CD4-positive, alpha-beta T cell (primary cell): Measurements from ENCODE around the gene HSPB1. TPM values are rescaled to one million over a fixed set of nuclear protein-coding genes. Genes with fewer than 3 reads are reported as not detected.
"Not testable (repeated sequence)": the region's sequence is repeated elsewhere in the genome, so short reads cannot be mapped to it uniquely, and the experiment has no call there.

Source experiments
- ATAC-seq: fragments of 200-7000 bp; cut with Tn5 transposase; one replicate; pipeline ENCODE4 v1.10.0; 2022; ENCODE audit warnings: mild to moderate bottlenecking; ENCODE audit not compliant: poor library complexity
- CTCF ChIA-PET: fragments of 350-600 bp; sonication (Branson Sonifier 250); formaldehyde crosslinking; loops from one replicate; lab custom pipeline; 2021; ENCODE audit warnings: antibody characterized with exemption, inconsistent platforms; lab: Charles Lee
- POLR2A ChIA-PET: fragments of 350-600 bp; sonication (Branson Sonifier 250); formaldehyde crosslinking; loops from one replicate; lab custom pipeline; 2021; ENCODE audit warnings: antibody characterized with exemption, inconsistent platforms; lab: Charles Lee
- DNase-seq, 14 experiments: peaks; one replicate each; pipeline ENCODE4 v3.0.0-alpha.2; 2013 to 2020; ENCODE audit warnings: mixed read lengths in 2 of 14
- H3K27ac ChIP-seq, 2 donors: one replicate each; pipeline versions ENCODE4 v1.5.1 to v1.7.0; 2013; ENCODE audit warnings: low read length in 2 of 2, low read depth in 1 of 2, mild to moderate bottlenecking in 1 of 2
- H3K27me3 ChIP-seq, 2 experiments: 1 replicate in 1 of 2; 2 replicates in 1 of 2; pipeline versions ENCODE4 v1.6.1 to v1.7.0; 2013; ENCODE audit warnings: low read length in 2 of 2, control low read depth in 1 of 2, mild to moderate bottlenecking in 1 of 2, moderate library complexity in 1 of 2; ENCODE audit not compliant: insufficient read depth in 2 of 2, control insufficient read depth in 1 of 2
- H3K36me3 ChIP-seq: one replicate; pipeline ENCODE4 v1.6.1; 2013; ENCODE audit warnings: low read length, control low read depth; ENCODE audit not compliant: insufficient read depth
- H3K4me1 ChIP-seq: one replicate; pipeline ENCODE4 v1.6.1; 2013; ENCODE audit warnings: low read length, control low read depth; ENCODE audit not compliant: insufficient read depth
- H3K4me3 ChIP-seq: one replicate; pipeline ENCODE4 v1.5.1; 2013; ENCODE audit warnings: mild to moderate bottlenecking, low read length, moderate library complexity
- H3K9me3 ChIP-seq, 2 experiments: 1 replicate in 1 of 2; 2 replicates in 1 of 2; pipeline versions ENCODE4 v1.6.1 to v1.7.0; 2013; ENCODE audit warnings: low read length in 2 of 2, mild to moderate bottlenecking in 2 of 2, control low read depth in 1 of 2, moderate library complexity in 1 of 2; ENCODE audit not compliant: control insufficient read depth in 1 of 2, insufficient read depth in 1 of 2
- H3K27ac Mint-ChIP-seq: one replicate; pipeline ENCODE4 v1.8.0; 2020; ENCODE audit warnings: mixed read lengths
- H3K27me3 Mint-ChIP-seq: one replicate; pipeline ENCODE4 v1.8.0; 2021; ENCODE audit warnings: mixed read lengths
- H3K36me3 Mint-ChIP-seq: one replicate; pipeline ENCODE4 v1.8.0; 2021; ENCODE audit warnings: low read depth, mixed read lengths
- H3K4me1 Mint-ChIP-seq: one replicate; pipeline ENCODE4 v1.8.0; 2021; ENCODE audit warnings: low read depth, mixed read lengths
- H3K4me3 Mint-ChIP-seq: one replicate; pipeline ENCODE4 v1.8.0; 2020; ENCODE audit warnings: mild to moderate bottlenecking, mixed read lengths
- H3K9me3 Mint-ChIP-seq: one replicate; pipeline ENCODE4 v1.8.0; 2020; ENCODE audit warnings: mixed read lengths
- CTCF ChIP-seq: fragments of 200-600 bp; IDR thresholded peaks from one replicate; pipeline ENCODE4 v1.8.0; 2022; ENCODE audit warnings: antibody characterized with exemption, mild to moderate bottlenecking
- intact Hi-C, 2 experiments: fragments of 100-400 bp; cut with DNase I in 1 of 2; cut with micrococcal nuclease in 1 of 2; formaldehyde crosslinking; loops; one replicate each; pipeline versions ENCODE4 v1.15.1 to v1.9.0; 2023 to 2025; cut with DNase I, micrococcal nuclease
- total RNA-seq, 174 experiments: library from RNA in 2 of 174; stranded (reverse) in 2 of 174; gene quantifications; one replicate each; pipeline ENCODE4 v1.2.3 and lab custom pipeline; 2021 to 2026

The HSPB1 gene
- total RNA-seq, 2 experiments from 2014 or later, result 38.0 to 38.6 TPM

- Histone ChIP-seq H3K27me3 (no peaks in the 10 kb centered on the region), H3K27ac (no peak overlapping the region), H3K4me3 (no peak overlapping the region), H3K4me1 (peaks cover 24% of the 10 kb centered on the region), H3K36me3 (no peaks in the 10 kb centered on the region), H3K9me3 (no peaks in the 10 kb centered on the region)
- ChIA-PET CTCF (interaction anchor here (2.0 kb wide), 1 partner anchor 9 kb away, joined by 17 read pairs; no protein-coding TSS in a partner anchor), POLR2A (interaction anchor here (0.6 to 3.4 kb wide), 2 partner anchors 9 to 13 kb away, joined by 4 to 27 read pairs; no protein-coding TSS in a partner anchor)
- H3K36me3 Mint-ChIP-seq, result no peaks in the 10 kb centered on the region
- ATAC-seq (no peak), DNase-seq (no peak)
- H3K4me1 Mint-ChIP-seq, result peaks cover 21% of the 10 kb centered on the region
- peak overlapping the region; percentile 96 for H3K4me3 Mint-ChIP-seq
- H3K9me3 Mint-ChIP-seq, result no peaks in the 10 kb centered on the region
- no peak overlapping the region for H3K27ac Mint-ChIP-seq
- H3K27me3 Mint-ChIP-seq, result no peaks in the 10 kb centered on the region
- intact Hi-C loops, result no loop called here
- TF ChIP-seq CTCF, result no peak
These were observed 2.5 kb downstream of the HSPB1 start for GRCh38 chr7:76304888-76305375.

- H3K4me1 ChIP-seq, ATAC-seq, intact Hi-C loops, H3K9me3 ChIP-seq, H3K36me3 ChIP-seq, DNase-seq, H3K4me3 Mint-ChIP-seq, H3K4me3 ChIP-seq, H3K27me3 ChIP-seq, H3K27ac Mint-ChIP-seq, H3K27ac ChIP-seq, H3K9me3 Mint-ChIP-seq, H3K36me3 Mint-ChIP-seq, H3K27me3 Mint-ChIP-seq: not testable (repeated sequence)
- ChIA-PET POLR2A (interaction anchor here (1.2 kb wide), 1 partner anchor 10 kb away, joined by 6 read pairs; no protein-coding TSS in a partner anchor), CTCF (interaction anchor here (1.9 kb wide), 1 partner anchor 18 kb away, joined by 5 read pairs; no protein-coding TSS in a partner anchor)
- peaks cover 13% of the 10 kb centered on the region for H3K4me1 Mint-ChIP-seq
These were observed 6.4 kb downstream of the HSPB1 start for GRCh38 chr7:76308874-76309273.

- H3K4me3 ChIP-seq, H3K4me3 Mint-ChIP-seq, ATAC-seq, H3K27me3 ChIP-seq, CTCF ChIA-PET, H3K27ac Mint-ChIP-seq, H3K36me3 Mint-ChIP-seq, H3K9me3 Mint-ChIP-seq, H3K4me1 ChIP-seq, H3K27ac ChIP-seq, H3K36me3 ChIP-seq, H3K9me3 ChIP-seq, H3K27me3 Mint-ChIP-seq, DNase-seq: not testable (repeated sequence)
- intact Hi-C loops, result loop anchor here in 1 of 2 experiments (10.0 kb wide), 1 partner anchor 435 kb away; the partner anchor contains the start of gene RHBDD2
- POLR2A ChIA-PET, result interaction anchor here (1.2 kb wide), 1 partner anchor 9 kb away, joined by 6 read pairs; no protein-coding TSS in a partner anchor
- H3K4me1 Mint-ChIP-seq, result peaks cover 10% of the 10 kb centered on the region
These were observed 7.0 kb downstream of the HSPB1 start for GRCh38 chr7:76309341-76310101.
